Measurements from ENCODE around the gene MINDY2.
A peak's percentile ranks its signal among the peaks of the same experiment; 100 is the strongest.

Gene MINDY2

DNA sequence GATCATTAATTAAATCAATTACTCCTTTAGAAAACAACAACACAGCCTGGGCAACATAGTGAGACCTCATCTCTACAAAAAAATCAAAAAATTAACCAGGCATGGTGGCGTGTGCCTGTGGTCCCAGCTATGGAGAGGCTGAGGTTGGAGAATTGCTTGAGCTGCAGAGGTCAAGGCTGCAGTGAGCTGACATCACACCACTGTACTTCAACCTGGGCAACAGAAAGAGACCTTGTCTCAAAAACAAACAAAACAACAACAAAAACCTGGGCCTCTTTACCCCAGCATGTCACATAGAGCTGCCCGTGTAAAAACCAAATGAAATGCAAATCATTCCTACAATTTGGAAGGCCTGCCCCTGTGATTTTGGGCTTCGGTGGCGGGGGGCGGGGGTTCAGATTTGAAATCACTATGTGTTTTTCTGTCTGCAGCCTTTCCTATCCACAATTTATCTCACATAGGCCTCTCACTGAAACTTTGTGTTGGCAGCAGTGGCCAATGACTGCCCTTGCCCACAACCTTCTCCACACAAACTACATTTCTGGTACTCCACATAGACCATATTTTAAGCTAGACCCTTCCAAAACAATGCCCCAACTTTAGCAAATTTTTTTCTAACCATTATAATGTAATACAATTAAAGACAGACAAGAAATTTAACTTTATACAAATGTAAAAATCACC, 28.1 kb upstream of the MINDY2 start:
- Histone ChIP-seq H3K27ac (ENCODE audit: low read depth, low read length) (no peak overlapping the region), H4K20me1 (ENCODE audit: low read depth, low read length) (peaks cover 62% of the 10 kb centered on the region), H3K36me3 (ENCODE audit: low read length) (peaks cover 7% of the 10 kb centered on the region; the same call in 1 of the 2 replicates), H3K27me3 (ENCODE audit: low read length) (no peaks in the 10 kb centered on the region), H3F3A (ENCODE audit: insufficient read depth) (no peaks in the 10 kb centered on the region), H3K4me3 (ENCODE audit: insufficient read depth, low read length, poor library complexity, severe bottlenecking) (no peak overlapping the region), H2AFZ (ENCODE audit: low read depth, low read length, severe bottlenecking) (no peak overlapping the region), H3K9ac (ENCODE audit: low read length) (no peak overlapping the region), H3K9me2 (replicated peaks; ENCODE audit: insufficient read depth, low read length) (no peaks in the 10 kb centered on the region), H3K79me2 (ENCODE audit: insufficient read depth, low read length) (peaks cover 94% of the 10 kb centered on the region), H3K9me3 (ENCODE audit: insufficient read depth, low read length) (no peaks in the 10 kb centered on the region), H3K4me2 (ENCODE audit: low read depth, low read length, poor library complexity, severe bottlenecking) (no peak overlapping the region)
- TF ChIP-seq, protein P1, sequence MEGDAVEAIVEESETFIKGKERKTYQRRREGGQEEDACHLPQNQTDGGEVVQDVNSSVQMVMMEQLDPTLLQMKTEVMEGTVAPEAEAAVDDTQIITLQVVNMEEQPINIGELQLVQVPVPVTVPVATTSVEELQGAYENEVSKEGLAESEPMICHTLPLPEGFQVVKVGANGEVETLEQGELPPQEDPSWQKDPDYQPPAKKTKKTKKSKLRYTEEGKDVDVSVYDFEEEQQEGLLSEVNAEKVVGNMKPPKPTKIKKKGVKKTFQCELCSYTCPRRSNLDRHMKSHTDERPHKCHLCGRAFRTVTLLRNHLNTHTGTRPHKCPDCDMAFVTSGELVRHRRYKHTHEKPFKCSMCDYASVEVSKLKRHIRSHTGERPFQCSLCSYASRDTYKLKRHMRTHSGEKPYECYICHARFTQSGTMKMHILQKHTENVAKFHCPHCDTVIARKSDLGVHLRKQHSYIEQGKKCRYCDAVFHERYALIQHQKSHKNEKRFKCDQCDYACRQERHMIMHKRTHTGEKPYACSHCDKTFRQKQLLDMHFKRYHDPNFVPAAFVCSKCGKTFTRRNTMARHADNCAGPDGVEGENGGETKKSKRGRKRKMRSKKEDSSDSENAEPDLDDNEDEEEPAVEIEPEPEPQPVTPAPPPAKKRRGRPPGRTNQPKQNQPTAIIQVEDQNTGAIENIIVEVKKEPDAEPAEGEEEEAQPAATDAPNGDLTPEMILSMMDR (IDR thresholded peaks at IDR 0.05; ENCODE audit: insufficient read depth, low read length, poor library complexity, severe bottlenecking): no peak
- no peak for TF ChIP-seq EZH2phosphoT487 (conservative IDR thresholded peaks at IDR 0.05; ENCODE audit: low read length)

DNA sequence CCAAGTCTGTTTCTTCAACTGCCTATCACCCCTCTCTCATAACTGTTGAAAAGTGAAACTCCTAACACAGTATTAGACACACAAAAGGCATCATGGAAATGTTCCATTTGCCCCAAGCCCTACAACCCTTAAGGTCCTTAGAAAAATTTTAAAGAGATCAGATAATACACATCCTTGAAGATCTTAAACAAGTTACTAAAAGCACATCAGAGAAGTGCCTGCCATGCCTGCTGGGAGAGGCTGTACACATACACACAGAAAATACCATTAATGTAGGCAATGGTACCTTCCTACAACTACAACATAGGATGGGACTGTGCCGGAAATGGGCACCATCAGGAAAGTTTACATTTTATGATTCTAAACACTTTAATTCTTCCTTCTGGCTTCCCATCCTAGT, 24.9 kb upstream of the MINDY2 start:
- peaks cover 74% of the 10 kb centered on the region for H3K79me2 ChIP-seq (ENCODE audit: insufficient read depth, low read length)
- H3K36me3 ChIP-seq (ENCODE audit: low read length): peaks cover 7% of the 10 kb centered on the region; the same call in 1 of the 2 replicates
- no peak overlapping the region for H3K9ac ChIP-seq (ENCODE audit: low read length)
- H3K9me3 ChIP-seq (ENCODE audit: insufficient read depth, low read length): no peaks in the 10 kb centered on the region
- H4K20me1 ChIP-seq (ENCODE audit: low read depth, low read length): peaks cover 46% of the 10 kb centered on the region
- H3K27ac ChIP-seq (ENCODE audit: low read depth, low read length): no peak overlapping the region
- H3K4me3 ChIP-seq (ENCODE audit: insufficient read depth, low read length, poor library complexity, severe bottlenecking): no peak overlapping the region
- H2AFZ ChIP-seq (ENCODE audit: low read depth, low read length, severe bottlenecking): no peak overlapping the region
- no peak overlapping the region for H3K4me2 ChIP-seq (ENCODE audit: low read depth, low read length, poor library complexity, severe bottlenecking)
- H3F3A ChIP-seq (ENCODE audit: insufficient read depth): no peaks in the 10 kb centered on the region
- no peaks in the 10 kb centered on the region for H3K27me3 ChIP-seq (ENCODE audit: low read length)
- H3K9me2 ChIP-seq (replicated peaks; ENCODE audit: insufficient read depth, low read length): no peaks in the 10 kb centered on the region
- no peak for TF ChIP-seq EZH2phosphoT487 (conservative IDR thresholded peaks at IDR 0.05; ENCODE audit: low read length)
- TF ChIP-seq, protein P1 (IDR thresholded peaks at IDR 0.05; ENCODE audit: insufficient read depth, low read length, poor library complexity, severe bottlenecking): no peak

GRCh38 chr15:58748040-58748851, 22.9 kb upstream of the MINDY2 start:
- Histone ChIP-seq H3F3A (ENCODE audit: insufficient read depth) (no peaks in the 10 kb centered on the region), H3K9me3 (ENCODE audit: insufficient read depth, low read length) (no peaks in the 10 kb centered on the region), H3K79me2 (ENCODE audit: insufficient read depth, low read length) (peaks cover 53% of the 10 kb centered on the region), H4K20me1 (ENCODE audit: low read depth, low read length) (peaks cover 35% of the 10 kb centered on the region), H3K4me3 (ENCODE audit: insufficient read depth, low read length, poor library complexity, severe bottlenecking) (peak overlapping the region; percentile 83), H3K27ac (ENCODE audit: low read depth, low read length) (peak overlapping the region; percentile 63), H2AFZ (ENCODE audit: low read depth, low read length, severe bottlenecking) (no peak overlapping the region), H3K9ac (ENCODE audit: low read length) (peak overlapping the region; percentile 80), H3K9me2 (replicated peaks; ENCODE audit: insufficient read depth, low read length) (no peaks in the 10 kb centered on the region), H3K4me2 (ENCODE audit: low read depth, low read length, poor library complexity, severe bottlenecking) (peak overlapping the region; percentile 88), H3K36me3 (ENCODE audit: low read length) (peaks cover 7% of the 10 kb centered on the region; the same call in 1 of the 2 replicates), H3K27me3 (ENCODE audit: low read length) (no peaks in the 10 kb centered on the region)
- TF ChIP-seq, protein P1 (IDR thresholded peaks at IDR 0.05; ENCODE audit: insufficient read depth, low read length, poor library complexity, severe bottlenecking): no peak
- no peak for TF ChIP-seq EZH2phosphoT487 (conservative IDR thresholded peaks at IDR 0.05; ENCODE audit: low read length)
